Hepatic stellate cell (primary cell): ENCODE measurements around the gene EYA3.

ENCODE experiments used
- DNase-seq: peaks from one replicate; pipeline ENCODE4 v3.0.0; 2011; ENCODE audit warnings: low spot score

EYA3 gene

DNA sequence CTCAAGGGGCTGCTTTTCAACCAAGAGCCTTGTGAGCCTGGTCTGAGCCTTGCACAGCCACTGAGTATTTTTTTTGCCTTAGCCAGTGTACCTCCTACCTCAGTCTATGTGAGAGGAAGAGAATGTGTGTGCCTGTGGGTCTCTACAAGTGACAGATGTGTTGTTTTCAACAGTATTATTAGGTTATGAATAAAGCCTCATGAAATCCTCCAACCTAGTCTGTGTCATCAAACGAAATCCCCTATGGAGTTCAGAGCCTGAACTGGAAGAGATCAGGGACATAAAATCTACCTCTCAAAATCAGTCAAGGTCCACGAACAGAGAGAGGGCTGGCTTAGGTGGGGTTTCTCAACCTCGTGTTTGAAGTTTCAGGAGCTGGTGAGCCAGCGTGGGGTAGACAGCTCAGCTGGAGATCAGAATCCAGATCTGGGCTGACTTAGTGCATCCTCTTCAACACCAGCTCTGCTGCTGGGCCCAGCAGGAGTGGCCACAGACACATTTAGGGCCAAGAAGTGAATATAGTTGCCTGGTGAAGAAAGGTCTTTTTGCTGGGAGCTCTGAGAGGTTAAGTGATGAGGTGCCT lies 120.4 kb downstream of the EYA3 start:
- DNase-seq, result no peak

DNA sequence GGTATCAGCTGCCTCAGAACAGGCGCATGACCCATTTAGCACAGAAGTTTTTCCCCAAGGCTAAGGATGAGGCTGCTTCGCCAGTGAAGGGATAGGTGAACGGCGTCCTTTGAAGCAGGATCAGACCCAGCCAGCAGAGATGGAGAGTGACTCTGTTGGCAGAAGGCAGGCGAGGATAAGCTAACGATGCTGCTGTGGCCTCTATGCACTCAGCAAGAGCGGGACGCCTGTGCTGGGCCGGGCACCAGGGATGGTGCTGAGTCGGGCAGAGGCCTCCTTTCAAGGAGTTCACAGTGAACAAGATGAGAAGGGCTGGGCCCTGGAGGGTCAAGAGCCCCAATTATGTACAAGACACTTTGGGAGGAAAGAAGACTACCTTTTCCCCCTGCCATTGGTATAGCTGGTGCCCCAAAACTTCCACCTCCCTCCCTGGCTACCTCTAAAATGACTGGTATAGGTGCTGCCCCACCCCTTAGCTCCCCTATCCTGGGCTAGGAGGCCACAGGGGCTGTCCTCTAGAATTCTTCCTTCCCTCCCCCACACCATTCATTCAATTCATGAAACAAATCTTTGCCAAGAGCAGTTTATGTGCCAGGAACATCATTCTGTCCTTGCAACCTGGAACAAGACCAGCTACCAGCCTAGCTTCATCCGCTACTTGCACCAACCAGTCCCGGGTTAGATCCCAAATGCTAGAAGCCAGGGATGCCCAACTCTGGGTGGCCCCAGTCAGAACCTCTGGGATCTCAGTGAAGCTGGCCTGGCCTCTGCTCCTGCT lies 121.1 kb downstream of the EYA3 start:
- DNase-seq, result no peak

DNA sequence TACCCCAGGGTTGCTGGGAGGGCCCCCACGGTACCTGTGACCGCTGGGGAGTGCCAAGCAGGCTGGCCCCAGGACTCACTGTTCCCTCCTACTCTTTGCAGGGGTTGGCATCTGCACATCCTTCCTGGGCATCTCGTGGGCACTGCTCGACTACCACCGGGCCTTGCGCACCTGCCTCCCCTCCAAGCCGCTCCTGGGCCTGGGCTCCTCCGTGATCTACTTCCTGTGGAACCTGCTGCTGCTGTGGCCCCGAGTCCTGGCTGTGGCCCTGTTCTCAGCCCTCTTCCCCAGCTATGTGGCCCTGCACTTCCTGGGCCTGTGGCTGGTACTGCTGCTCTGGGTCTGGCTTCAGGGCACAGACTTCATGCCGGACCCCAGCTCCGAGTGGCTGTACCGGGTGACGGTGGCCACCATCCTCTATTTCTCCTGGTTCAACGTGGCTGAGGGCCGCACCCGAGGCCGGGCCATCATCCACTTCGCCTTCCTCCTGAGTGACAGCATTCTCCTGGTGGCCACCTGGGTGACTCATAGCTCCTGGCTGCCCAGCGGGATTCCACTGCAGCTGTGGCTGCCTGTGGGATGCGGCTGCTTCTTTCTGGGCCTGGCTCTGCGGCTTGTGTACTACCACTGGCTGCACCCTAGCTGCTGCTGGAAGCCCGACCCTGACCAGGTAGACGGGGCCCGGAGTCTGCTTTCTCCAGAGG lies 121.9 kb downstream of the EYA3 start:
- DNase-seq, result no peak

DNA sequence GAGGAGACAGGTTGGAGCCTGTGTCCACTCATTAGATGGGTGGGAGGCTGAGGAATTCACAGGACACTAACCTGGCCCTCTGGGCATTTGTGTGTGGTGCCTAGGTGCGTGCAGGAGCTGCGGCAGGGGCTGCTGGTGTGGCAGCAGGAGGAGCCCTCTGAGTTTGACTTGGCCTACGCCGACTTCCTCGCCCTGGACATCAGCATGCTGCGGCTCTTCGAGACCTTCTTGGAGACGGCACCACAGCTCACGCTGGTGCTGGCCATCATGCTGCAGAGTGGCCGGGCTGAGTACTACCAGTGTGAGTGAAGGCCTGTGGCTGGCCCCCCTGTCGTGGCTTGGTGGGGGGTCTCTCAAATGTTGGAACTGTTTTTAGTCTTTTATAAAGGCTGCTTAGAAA lies 125.0 kb downstream of the EYA3 start:
- DNase-seq, result no peak

DNA sequence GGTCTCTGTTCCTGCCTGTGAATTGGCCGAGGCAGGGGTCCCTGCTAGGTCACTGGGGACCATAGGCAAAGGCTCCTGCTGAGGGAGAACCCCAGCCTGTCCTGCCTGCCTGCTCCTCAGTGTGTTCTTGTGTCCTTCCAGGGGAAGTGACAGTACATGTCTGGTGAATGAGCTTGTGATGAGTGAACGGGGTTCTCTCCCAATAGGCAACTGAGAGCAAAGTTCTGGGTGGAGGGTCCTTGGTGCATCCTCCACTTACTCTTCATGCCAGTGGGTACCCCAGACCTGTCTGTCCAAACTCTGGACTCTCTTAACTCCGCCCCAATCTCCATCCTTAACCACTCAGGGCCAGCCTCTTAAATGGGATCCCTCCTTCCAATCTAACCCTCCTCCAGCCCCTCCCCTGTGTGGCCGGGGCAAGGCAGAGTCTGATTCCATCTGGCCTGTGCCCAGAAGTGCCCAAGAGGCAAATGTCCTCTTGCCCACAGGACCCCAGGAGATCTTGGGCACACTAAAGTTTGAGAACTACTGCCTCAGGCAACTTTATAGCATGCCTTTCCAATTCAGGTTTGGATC lies 126.7 kb downstream of the EYA3 start:
- no peak for DNase-seq

DNA sequence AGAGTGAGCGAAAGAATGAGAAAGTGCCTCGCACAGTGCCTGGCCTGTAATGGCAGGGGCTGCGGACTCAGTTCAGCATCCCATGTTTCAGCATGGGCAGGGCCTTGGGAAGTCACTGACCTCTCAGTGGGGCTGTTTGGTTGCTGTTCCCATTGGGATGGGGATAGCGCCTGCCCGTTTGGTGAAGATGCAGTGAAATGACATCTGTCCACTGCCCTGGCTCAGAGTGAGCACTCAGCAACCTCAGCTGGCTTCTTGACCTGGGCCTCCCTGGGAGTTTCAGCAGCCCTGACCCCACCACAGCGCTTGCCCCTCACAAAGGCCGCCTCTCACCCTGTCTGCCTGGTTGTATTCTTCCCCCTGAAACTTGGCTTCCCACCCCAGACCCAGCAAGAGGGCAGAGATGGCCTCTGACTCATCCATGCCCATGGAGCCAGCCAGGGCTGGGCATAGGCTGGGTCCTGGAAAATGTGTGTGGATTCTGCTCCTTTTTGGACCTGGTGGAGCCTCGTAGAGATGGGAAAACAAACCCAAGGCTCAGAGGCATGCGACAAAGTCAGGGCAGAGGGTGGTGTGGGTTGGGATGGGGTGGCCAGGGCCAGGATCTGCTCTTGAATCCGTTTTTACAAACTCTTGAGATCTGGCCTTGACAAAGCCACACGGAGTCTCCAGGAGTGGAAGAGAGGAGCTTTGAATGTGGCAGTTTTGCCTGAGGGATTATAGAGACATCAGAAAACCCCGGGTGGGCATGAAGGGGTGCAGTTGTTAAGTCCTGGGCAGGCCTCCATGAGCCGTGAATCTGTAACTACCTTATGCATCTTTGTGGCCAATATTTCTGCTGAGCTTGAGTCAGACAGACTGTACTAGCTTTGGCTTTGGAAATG lies 127.4 kb downstream of the EYA3 start:
- peak; percentile 63 for DNase-seq

DNA sequence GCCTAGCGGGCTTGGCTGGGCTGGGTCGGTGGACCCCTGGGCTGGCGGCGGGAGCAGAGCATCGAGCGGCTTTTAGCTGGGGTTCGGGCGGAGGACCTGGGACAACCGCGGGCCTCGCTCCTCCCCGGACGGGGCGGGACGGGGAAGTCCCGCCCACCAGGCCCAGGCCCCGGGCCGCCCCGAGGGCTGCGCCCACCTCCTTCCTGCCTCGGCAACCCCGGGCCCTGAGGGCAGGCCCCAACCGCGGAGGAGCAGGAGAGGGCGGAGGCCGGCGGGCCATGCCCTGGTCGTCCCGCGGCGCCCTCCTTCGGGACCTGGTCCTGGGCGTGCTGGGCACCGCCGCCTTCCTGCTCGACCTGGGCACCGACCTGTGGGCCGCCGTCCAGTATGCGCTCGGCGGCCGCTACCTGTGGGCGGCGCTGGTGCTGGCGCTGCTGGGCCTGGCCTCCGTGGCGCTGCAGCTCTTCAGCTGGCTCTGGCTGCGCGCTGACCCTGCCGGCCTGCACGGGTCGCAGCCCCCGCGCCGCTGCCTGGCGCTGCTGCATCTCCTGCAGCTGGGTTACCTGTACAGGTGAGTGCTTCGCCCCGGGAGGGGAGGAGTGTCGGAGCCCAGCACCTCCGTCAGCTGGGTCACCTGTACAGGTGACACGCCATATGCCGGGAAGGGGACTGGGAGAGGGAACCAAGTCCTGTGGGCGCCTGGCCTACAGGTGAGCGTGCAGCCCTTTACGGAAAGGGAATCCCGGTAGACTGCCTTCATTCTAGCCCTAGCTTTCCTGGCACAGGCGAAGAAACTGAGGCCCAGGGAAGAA lies 128.4 kb downstream of the EYA3 start, which contains the start of gene XKR8:
XKR8 (plus strand) TSS at position 182 of the 812 bp plus-strand sequence; CDS start at position 279, 97 bp downstream.
- peak; percentile 93 for DNase-seq

DNA sequence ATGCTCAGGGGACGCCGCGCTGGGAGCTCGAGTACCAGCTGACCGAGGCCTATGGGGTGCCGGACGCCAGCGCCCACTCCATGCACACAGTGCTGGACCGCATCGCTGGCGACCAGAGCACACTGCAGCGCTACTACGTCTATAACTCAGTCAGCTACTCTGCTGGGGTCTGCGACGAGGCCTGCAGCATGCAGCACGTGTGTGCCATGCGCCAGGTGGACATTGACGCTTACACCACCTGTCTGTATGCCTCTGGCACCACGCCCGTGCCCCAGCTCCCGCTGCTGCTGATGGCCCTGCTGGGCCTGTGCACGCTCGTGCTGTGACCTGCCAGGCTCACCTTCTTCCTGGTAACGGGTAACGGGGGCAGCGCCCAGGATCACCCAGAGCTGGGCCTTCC lies 129.9 kb downstream of the EYA3 start:
- DNase-seq, result no peak

DNA sequence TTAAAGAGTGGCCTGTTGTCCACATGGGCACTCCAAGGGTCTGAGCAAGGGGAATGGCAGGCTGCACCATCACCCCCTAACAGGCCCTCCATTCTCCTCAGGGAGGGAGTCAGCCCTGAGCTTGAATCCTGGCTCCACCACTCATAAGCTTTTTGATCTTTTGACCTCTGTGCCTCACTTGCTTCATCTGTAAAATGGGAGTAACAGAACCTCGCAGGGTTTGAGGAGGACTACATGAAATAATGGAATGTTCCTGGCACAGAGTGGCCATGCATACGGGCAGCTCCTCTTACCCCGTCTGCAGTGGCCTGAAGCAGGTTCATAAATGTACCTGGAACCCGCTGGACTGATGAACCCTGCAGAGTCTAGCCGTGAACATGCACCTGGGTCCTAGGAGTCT lies 130.8 kb downstream of the EYA3 start:
- DNase-seq, result no peak

DNA sequence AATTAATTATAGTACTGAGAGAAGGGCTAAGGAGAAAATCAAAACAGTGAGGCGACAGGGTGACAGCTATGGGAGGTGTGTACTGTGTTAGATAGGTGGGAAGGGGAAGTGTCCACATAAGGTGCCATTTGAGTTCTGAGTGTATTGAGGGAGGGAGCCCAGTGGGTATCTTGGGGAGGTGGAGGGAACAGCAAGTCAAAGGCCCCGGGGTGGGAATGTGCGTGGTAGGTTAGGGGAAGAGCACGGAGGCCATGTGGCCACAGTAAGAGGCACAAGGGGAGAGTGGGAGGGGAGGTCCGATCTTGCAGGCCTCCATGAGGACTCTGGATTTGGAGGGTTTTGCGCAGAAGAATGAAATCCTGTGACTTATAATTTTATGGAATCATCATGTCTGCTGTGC lies 131.6 kb downstream of the EYA3 start:
- DNase-seq, result no peak

DNA sequence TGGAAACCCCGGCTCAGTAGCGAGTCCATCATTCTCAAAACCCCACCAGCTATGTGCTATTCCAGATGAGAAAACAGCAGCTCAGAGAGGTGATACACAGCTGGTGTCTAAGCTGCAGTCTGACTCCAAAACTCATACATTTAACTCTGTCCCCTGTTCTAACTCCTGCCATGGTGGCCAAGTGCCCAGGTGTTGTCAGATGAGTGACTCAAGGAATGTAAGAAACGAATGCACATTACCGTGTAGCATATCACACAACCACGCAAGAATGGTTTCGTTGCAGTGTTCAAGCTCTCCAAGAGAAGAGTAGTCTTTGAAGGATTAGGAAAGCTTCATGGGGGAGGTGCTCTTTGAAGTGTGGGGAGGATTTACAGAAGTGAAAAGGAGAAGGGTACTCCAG lies 133.3 kb downstream of the EYA3 start:
- DNase-seq, result no peak

DNA sequence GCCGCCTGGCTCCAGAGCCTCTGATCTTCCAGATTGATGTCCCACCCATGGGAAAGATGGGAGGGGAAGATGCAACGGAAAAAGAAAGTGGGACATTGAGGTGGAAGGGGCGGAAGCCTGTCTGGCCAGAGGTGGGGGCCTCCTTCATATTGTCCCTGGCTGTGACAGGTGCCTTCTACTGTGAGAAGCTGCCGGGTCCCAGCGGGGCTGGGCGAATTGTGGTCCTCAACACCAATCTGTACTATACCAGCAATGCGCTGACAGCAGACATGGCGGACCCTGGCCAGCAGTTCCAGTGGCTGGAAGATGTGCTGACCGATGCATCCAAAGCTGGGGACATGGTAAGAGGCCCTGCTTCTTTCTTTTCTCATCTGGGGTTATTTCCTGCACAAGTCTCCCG lies 134.2 kb downstream of the EYA3 start:
- DNase-seq, result no peak

DNA sequence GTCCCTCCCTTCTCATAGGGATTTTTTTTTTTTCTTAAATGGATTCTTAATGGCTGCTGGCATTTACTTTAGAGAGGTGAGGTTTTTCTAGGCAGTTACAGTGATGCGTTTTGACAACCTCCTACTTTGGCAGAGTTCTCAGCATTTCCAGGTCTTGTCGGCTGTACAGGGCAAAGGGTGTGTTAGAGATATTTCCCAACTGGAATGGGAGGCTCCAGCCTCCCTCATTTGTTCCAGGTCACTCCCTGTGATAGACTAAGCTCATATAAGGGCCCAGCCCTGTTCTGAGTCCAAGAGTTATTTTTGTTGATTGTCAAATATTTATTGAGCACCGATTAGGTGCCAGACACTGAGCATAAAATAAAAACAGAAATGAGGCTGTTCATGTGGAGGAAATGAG lies 136.3 kb downstream of the EYA3 start:
- DNase-seq, result no peak

DNA sequence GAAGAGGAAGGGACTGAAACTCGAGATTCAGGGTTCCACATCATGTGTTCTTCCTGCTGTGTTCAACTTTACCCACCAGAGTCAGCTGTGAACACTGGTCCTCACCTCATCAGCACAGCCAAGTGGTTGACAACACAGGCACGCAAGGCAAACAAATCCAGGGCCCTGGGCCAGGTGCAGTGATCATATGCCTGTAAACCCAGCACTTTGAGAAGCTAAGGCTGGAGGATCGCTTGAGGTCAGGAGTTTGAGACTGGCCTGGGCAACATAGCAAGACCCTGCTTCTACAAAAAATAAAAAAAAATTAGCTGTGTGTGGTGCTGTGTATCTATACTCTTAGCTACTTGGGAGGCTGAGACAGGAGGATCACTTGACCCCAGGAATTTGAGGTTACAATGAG lies 137.0 kb downstream of the EYA3 start:
- no peak for DNase-seq

DNA sequence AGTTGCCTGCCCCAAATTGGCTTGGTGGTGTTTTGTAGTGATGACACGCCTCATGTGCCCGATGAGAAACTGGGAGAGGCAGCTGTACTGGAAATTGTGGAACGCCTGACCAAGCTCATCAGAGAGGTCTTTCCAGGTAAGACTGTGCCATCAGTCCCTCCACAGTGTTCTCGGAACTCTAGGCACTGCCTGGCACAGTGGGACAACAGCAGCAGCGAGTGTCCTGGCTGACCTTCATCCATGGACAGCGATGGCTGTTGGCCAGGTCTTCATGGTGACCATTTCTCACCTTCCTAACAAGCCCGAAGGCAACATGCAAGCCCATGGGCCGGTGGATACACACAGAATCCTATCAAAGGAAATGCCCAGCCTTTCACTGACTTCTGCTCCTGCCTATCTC lies 139.4 kb downstream of the EYA3 start:
- no peak for DNase-seq

DNA sequence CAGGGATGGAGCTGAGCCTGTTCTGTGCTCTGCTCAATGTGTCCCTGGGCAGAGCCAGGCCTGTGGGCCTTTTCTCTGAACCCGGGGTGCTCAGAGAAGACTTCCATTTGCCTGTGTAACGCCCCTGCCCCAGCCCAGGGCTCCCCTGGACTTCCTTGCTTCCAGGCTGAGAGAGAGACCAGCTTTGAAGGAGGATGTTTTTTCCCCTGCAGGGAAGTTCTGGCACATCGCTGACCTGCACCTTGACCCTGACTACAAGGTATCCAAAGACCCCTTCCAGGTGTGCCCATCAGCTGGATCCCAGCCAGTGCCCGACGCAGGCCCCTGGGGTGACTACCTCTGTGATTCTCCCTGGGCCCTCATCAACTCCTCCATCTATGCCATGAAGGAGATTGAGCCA lies 143.4 kb downstream of the EYA3 start:
- DNase-seq, result no peak

DNA sequence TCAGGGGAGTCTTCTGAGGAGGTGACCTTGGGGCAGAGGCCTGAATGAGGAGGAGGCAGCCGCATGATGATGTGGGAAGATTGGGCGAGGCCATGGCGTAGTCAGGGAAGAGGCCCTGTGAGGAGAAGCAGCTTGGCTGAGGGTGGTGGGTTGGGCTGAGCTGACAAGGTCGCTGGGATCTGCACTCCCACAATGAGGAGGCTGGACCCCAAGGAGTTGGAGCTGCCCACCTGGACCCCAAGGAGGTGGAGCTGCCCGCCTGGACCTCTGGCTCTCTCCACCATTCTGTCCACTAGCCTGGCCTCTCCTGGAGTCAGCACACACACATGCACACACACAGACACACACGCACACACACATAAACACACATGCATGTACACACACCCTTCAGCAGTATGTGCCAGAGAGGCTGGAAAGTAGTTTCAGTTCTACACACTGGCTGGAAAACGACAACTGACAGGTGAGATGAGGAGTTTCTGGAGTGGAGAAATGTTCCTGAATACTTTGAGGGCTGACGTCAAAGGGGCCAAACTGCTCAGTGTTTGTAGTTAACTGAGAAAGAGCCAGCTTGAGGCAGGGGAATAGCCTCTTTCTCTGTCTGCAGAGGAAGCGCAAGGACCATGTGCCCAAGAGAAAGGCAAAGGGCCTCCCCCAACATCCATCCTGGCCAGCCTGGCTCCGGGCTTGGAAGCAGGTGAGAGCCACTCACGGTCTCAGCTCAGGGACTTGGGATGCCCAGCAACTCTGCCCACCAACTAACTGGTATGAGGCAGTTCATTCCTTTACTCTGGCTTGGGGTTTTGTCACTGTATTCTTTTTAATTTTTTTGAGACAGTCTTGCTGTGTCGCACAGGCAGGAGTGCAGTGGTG lies 146.5 kb downstream of the EYA3 start:
- DNase-seq, result no peak

DNA sequence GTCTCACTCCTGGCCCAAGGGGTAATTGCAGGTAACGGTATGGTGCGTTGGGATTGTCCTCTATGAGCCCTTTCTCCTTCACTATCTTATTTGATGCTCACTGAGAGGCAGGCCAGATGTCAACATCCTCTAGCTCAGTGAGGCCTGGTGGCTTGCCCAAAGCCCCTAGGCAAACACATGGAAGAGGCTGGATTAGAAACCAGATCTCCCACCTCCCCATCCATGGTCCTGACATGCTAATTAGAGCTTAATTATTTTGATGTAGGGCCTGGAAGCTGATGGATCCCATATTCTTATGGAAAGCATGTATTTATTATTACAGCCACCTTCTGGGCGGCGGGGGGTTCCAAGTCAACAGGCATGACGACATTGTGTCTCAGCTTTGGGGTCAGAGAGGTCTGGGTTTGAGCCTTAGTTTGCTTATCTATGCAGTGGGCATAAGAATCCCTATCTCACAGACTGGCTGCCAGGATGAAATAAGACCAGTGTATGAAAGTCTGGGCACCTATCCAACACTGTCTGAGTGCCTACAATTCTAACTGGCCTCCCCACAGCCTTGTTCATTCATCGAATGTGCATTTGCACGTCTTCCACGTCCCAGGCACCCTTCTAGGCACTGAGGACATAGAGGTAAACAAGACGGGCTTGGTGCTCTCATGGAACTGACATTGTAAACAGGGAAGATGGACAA lies 147.4 kb downstream of the EYA3 start:
- DNase-seq, result no peak

DNA sequence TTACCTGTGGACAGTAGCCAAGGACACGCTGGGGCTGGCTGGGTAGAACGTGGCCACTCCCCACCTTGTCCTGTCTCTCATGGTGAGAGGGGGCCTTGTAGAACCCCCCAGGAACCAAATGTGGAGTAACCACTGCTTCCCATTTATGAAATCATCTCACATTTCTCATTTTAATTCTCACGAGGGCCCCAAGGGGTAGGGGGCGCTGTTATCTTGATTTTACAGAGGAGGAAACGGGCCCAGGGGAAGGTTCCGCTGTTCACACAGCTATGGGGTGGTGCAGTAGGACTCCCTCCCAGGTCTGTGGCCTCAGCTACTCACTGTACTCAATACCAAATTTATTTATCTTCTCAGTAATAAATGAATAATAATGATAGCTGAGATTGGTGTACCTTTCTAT lies 148.1 kb downstream of the EYA3 start:
- peak; percentile 38 for DNase-seq
